Iris pigment epithelial cell (primary cell): ENCODE measurements around the gene SMIM12.

ENCODE experiments used
- DNase-seq: peaks from one replicate; pipeline ENCODE4 v3.0.0-alpha.2; 2011; ENCODE audit warnings: low read depth

Gene SMIM12

GRCh38 chr1:34859446-34860200, at the start of gene SMIM12:
Gene SMIM12, minus strand, starts transcription at chr1:34859749. Its CDS starts 3,772 bp downstream, at chr1:34855977.
- peak; percentile 95 for DNase-seq

GRCh38 chr1:34908369-34908768, 48.8 kb upstream of the SMIM12 start:
- DNase-seq: no peak

GRCh38 chr1:34907487-34908090, 48.0 kb upstream of the SMIM12 start:
- DNase-seq: no peak

- DNase-seq: no peak
These were observed 47.2 kb upstream of the SMIM12 start for GRCh38 chr1:34906756-34907155.

GRCh38 chr1:34906222-34906621, 46.7 kb upstream of the SMIM12 start:
- DNase-seq: no peak

GRCh38 chr1:34905098-34905459, 45.5 kb upstream of the SMIM12 start:
- no peak for DNase-seq

- DNase-seq: no peak
These were observed 44.9 kb upstream of the SMIM12 start for GRCh38 chr1:34904236-34905097.

GRCh38 chr1:34901919-34902318, 42.4 kb upstream of the SMIM12 start:
- DNase-seq: no peak

- DNase-seq: no peak
These were observed 41.4 kb upstream of the SMIM12 start for GRCh38 chr1:34900775-34901502.

GRCh38 chr1:34899906-34900305, 40.4 kb upstream of the SMIM12 start:
- no peak for DNase-seq

- DNase-seq: no peak
These were observed 39.9 kb upstream of the SMIM12 start for GRCh38 chr1:34899471-34899870.

- DNase-seq: no peak
These were observed 38.8 kb upstream of the SMIM12 start for GRCh38 chr1:34898330-34898761.

GRCh38 chr1:34896612-34897011, 37.1 kb upstream of the SMIM12 start:
- DNase-seq: no peak

GRCh38 chr1:34889705-34890104, 30.2 kb upstream of the SMIM12 start:
- DNase-seq: no peak

- DNase-seq: no peak
These were observed 28.0 kb upstream of the SMIM12 start for GRCh38 chr1:34887593-34887992.

GRCh38 chr1:34885405-34886247, 26.1 kb upstream of the SMIM12 start:
- DNase-seq: peak; percentile 38

GRCh38 chr1:34884961-34885360, 25.4 kb upstream of the SMIM12 start:
- DNase-seq: no peak

- DNase-seq: no peak
These were observed 25.0 kb upstream of the SMIM12 start for GRCh38 chr1:34884536-34884935.

GRCh38 chr1:34879230-34879629, 19.7 kb upstream of the SMIM12 start:
- DNase-seq: no peak

GRCh38 chr1:34876406-34876805, 16.9 kb upstream of the SMIM12 start:
- no peak for DNase-seq

GRCh38 chr1:34874296-34874952, 14.9 kb upstream of the SMIM12 start:
- no peak for DNase-seq
